Glutamatergic neuron (in vitro differentiated cells): Measurements from ENCODE around the gene ZNF334. TPM values are rescaled to one million over a fixed set of nuclear protein-coding genes. Genes with fewer than 3 reads are reported as not detected.

Experiments used
- DNase-seq: peaks from one replicate; pipeline ENCODE4 v3.0.0; 2022
- H3K27ac Mint-ChIP-seq: one replicate; pipeline ENCODE4 v1.8.0; 2020; ENCODE audit warnings: mild to moderate bottlenecking, mixed read lengths, inconsistent platforms; ENCODE audit not compliant: unreplicated experiment
- H3K27me3 Mint-ChIP-seq: one replicate; pipeline ENCODE4 v1.8.0; 2020; ENCODE audit warnings: mild to moderate bottlenecking, moderate library complexity, mixed read lengths, inconsistent platforms; ENCODE audit not compliant: unreplicated experiment
- H3K36me3 Mint-ChIP-seq: one replicate; pipeline ENCODE4 v1.8.0; 2020; ENCODE audit warnings: mild to moderate bottlenecking, mixed read lengths, inconsistent platforms; ENCODE audit not compliant: unreplicated experiment
- H3K4me1 Mint-ChIP-seq: one replicate; pipeline ENCODE4 v1.8.0; 2020; ENCODE audit warnings: mild to moderate bottlenecking, low read depth, mixed read lengths, inconsistent platforms; ENCODE audit not compliant: unreplicated experiment
- H3K4me3 Mint-ChIP-seq: one replicate; pipeline ENCODE4 v1.8.0; 2020; ENCODE audit warnings: mild to moderate bottlenecking, mixed read lengths, inconsistent platforms; ENCODE audit not compliant: unreplicated experiment
- H3K9me3 Mint-ChIP-seq: one replicate; pipeline ENCODE4 v1.8.0; 2020; ENCODE audit warnings: mild to moderate bottlenecking, moderate library complexity, mixed read lengths, inconsistent platforms; ENCODE audit not compliant: unreplicated experiment
- total RNA-seq: library from RNA; stranded (reverse); fragmentation: NEBNext Ultra II Directional; extraction: Animal tissue kit (Norgen Biotek cat#: 25700); gene quantifications from one replicate; pipeline ENCODE4 v1.2.1, GENCODE V29; 2021; ENCODE audit not compliant: unreplicated experiment
- TF ChIP-seq, protein P1 (sequence below): fragments of 200-600 bp; sonication (generic); IDR thresholded peaks from one replicate; pipeline ENCODE4 v1.5.0; 2021; ENCODE audit not compliant: partially characterized antibody, unreplicated experiment

ZNF334 gene
- total RNA-seq, 1 donor from 2014 or later, result 32.9 TPM

DNA sequence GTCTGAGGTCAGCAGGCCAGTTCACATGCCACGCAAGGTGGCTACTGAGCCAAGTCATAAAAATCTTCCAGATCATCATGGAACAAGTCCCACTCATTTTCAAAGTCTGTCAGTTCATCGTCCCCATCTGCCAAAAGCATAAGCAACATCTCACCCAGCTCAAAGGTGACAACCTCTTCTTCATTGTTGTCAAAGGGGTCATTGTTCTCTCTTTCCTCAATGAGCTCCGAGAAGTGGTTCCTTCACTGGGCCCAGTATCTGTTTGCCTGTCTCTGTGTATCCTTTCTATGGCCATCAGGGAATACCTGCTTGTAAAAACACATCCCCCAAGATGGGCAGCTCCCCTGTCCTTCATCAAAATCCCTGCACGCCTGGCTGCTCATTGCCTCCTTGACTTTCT lies 49.5 kb downstream of the ZNF334 start:
- TF ChIP-seq, protein P1, sequence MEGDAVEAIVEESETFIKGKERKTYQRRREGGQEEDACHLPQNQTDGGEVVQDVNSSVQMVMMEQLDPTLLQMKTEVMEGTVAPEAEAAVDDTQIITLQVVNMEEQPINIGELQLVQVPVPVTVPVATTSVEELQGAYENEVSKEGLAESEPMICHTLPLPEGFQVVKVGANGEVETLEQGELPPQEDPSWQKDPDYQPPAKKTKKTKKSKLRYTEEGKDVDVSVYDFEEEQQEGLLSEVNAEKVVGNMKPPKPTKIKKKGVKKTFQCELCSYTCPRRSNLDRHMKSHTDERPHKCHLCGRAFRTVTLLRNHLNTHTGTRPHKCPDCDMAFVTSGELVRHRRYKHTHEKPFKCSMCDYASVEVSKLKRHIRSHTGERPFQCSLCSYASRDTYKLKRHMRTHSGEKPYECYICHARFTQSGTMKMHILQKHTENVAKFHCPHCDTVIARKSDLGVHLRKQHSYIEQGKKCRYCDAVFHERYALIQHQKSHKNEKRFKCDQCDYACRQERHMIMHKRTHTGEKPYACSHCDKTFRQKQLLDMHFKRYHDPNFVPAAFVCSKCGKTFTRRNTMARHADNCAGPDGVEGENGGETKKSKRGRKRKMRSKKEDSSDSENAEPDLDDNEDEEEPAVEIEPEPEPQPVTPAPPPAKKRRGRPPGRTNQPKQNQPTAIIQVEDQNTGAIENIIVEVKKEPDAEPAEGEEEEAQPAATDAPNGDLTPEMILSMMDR, result no peak
- H3K4me3 Mint-ChIP-seq, result no peak overlapping the region
- peaks cover 2% of the 10 kb centered on the region for H3K27me3 Mint-ChIP-seq
- H3K4me1 Mint-ChIP-seq, result peaks cover 4% of the 10 kb centered on the region
- no peak overlapping the region for H3K27ac Mint-ChIP-seq
- no peaks in the 10 kb centered on the region for H3K36me3 Mint-ChIP-seq
- peaks cover 3% of the 10 kb centered on the region for H3K9me3 Mint-ChIP-seq
- no peak for DNase-seq

DNA sequence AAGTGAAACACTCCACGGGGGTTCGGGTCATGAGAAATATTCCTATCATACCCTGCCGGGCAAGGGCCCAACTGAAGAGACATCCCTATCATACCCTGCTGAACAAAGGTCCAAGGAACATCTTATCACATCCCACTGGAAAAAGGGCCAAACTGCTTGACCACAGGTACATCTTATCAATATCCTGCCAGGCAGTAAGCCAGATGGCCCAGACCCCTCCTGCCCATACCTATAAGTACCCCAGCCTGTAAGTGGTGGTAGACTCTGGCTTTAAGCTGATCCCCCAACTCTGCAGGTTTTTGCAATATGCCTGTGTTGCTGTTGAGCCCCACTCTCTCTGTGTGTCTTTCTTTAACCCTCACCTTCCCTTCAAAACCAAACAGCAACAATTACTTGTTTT lies 51.6 kb downstream of the ZNF334 start:
- Mint-ChIP-seq H3K36me3 (peaks cover 7% of the 10 kb centered on the region), H3K27ac (no peak overlapping the region), H3K9me3 (peaks cover 4% of the 10 kb centered on the region), H3K27me3 (peaks cover 2% of the 10 kb centered on the region), H3K4me3 (no peak overlapping the region), H3K4me1 (peaks cover 4% of the 10 kb centered on the region)
- no peak for DNase-seq
- TF ChIP-seq, protein P1, result no peak

DNA sequence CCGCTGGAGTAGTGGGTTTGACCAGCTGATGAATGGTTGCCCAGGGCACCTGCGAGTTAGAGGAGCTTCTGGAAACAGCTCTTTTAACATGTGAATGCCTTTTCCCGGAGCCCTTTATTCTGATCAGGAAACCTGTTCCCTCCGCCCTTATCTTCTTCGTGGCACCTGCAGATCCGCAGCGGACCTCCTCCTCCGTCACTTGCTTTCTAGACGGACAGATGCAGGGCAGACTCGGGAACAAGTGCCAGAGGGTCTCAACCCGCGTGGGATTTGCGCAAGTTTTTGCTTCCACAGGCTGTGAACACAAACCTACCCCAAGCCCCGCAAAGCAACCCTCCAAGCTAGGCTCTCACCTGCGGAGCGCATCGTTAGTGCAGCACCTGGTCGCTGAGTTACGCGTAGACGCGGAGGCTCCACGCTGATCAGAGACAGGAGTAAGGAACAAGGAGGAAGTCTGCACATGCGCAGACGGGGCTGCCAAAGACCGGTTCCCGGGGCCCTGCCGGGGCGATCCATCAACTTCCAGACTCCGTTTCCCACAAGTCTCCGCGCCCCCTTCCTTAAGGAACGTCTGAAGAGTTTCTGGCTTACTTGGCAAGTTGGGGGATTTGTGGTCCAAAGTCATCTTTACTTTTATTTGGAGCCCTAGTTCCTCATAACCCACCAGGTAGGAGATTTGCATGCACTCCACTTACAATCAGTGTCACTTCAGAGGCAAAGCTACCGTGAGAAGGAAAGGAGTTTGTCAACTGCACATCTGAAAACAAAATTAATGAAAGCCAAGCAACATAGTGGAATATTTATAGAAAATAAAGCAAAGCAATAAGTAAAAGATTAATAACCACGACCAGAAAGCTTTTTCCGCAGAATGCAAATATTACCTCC lies 54.3 kb downstream of the ZNF334 start:
- Mint-ChIP-seq H3K4me1 (no peaks in the 10 kb centered on the region), H3K27me3 (peaks cover 2% of the 10 kb centered on the region), H3K36me3 (peaks cover 21% of the 10 kb centered on the region), H3K4me3 (peak overlapping the region; percentile 90), H3K27ac (peak overlapping the region; percentile 33), H3K9me3 (peaks cover 8% of the 10 kb centered on the region)
- TF ChIP-seq, protein P1, result no peak
- peak; percentile 88 for DNase-seq

DNA sequence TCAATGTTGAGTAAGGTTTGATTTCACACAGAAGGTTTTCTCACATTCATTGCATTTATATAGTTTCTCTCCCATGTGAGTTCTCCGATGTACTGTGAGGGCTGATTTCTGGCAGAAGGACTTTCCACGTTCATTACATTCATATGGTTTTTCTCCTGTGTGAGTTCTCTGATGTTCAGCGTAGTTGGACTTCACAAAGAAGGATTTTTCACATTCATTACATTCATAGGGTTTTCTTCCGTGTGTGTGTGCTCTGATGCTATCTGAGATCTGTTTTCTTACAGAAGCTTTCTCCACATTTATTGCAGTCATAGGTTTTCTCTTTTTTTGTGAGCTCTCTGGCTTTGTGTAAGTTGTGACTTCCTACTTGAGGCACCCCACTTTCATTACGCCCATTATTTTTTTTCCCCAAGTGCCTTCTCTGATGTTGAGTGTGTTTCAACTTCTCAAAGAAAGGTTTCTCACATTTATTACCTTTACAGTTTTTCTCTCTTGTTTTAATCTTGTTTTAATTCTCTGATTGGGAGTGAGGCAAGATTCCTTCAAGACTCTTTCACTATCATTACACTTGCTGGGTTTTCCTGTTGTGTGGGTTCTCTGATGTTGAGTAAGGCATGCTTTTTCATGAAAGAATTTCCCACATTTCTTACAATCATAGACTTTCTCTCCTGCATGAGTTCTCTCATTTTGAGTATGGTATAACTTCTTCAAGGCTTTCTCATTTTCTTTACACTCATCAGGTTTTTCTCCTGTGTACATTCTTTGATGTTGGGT lies 56.9 kb downstream of the ZNF334 start:
- H3K4me3 Mint-ChIP-seq, result no peak overlapping the region
- no peaks in the 10 kb centered on the region for H3K4me1 Mint-ChIP-seq
- peaks cover 6% of the 10 kb centered on the region for H3K9me3 Mint-ChIP-seq
- peaks cover 2% of the 10 kb centered on the region for H3K27me3 Mint-ChIP-seq
- DNase-seq, result no peak
- peaks cover 21% of the 10 kb centered on the region for H3K36me3 Mint-ChIP-seq
- TF ChIP-seq, protein P1, result no peak
- no peak overlapping the region for H3K27ac Mint-ChIP-seq
